ENCODE measurements around the gene ANGPT4. TPM values are rescaled to one million over a fixed set of nuclear protein-coding genes. Genes with fewer than 3 reads are reported as not detected.

The ANGPT4 gene
- total RNA-seq, 1 experiment from 2014 or later: 0.20 TPM

- TF ChIP-seq, protein P1, sequence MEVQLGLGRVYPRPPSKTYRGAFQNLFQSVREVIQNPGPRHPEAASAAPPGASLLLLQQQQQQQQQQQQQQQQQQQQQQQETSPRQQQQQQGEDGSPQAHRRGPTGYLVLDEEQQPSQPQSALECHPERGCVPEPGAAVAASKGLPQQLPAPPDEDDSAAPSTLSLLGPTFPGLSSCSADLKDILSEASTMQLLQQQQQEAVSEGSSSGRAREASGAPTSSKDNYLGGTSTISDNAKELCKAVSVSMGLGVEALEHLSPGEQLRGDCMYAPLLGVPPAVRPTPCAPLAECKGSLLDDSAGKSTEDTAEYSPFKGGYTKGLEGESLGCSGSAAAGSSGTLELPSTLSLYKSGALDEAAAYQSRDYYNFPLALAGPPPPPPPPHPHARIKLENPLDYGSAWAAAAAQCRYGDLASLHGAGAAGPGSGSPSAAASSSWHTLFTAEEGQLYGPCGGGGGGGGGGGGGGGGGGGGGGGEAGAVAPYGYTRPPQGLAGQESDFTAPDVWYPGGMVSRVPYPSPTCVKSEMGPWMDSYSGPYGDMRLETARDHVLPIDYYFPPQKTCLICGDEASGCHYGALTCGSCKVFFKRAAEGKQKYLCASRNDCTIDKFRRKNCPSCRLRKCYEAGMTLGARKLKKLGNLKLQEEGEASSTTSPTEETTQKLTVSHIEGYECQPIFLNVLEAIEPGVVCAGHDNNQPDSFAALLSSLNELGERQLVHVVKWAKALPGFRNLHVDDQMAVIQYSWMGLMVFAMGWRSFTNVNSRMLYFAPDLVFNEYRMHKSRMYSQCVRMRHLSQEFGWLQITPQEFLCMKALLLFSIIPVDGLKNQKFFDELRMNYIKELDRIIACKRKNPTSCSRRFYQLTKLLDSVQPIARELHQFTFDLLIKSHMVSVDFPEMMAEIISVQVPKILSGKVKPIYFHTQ (CRISPR knock-in tag; IDR thresholded peaks at IDR 0.05): no peak
- TF ChIP-seq, protein P2, sequence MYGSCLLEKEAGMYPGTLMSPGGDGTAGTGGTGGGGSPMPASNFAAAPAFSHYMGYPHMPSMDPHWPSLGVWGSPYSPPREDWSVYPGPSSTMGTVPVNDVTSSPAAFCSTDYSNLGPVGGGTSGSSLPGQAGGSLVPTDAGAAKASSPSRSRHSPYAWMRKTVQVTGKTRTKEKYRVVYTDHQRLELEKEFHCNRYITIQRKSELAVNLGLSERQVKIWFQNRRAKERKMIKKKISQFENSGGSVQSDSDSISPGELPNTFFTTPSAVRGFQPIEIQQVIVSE (CRISPR knock-in tag; IDR thresholded peaks at IDR 0.05; ENCODE audit: borderline replicate concordance): no peak
- TF ChIP-seq FOXP4 (CRISPR knock-in tag; IDR thresholded peaks at IDR 0.05) (no peak), SMAD4 (CRISPR knock-in tag; IDR thresholded peaks at IDR 0.05) (no peak), ZNF671 (CRISPR knock-in tag; IDR thresholded peaks at IDR 0.05) (no peak), ZMAT4 (CRISPR knock-in tag; IDR thresholded peaks at IDR 0.05) (no peak), ATF6 (CRISPR knock-in tag; IDR thresholded peaks at IDR 0.05) (no peak), NR1H2 (CRISPR knock-in tag; IDR thresholded peaks at IDR 0.05) (no peak), NFATC4 (CRISPR knock-in tag; IDR thresholded peaks at IDR 0.05) (no peak), EMX1 (CRISPR knock-in tag; IDR thresholded peaks at IDR 0.05) (no peak)
These were observed 9.4 kb upstream of the ANGPT4 start (continued) for GRCh38 chr20:925516-925915.

- no peaks in the 10 kb centered on the region for H3K4me1 Mint-ChIP-seq
- POLR2A ChIA-PET: no interaction called here
- H3K4me3 Mint-ChIP-seq: no peak overlapping the region
- CTCF ChIA-PET: no interaction called here
- no peak for DNase-seq (ENCODE audit: low spot score)
- no peak overlapping the region for H3K27ac Mint-ChIP-seq
- no peak for ATAC-seq
- peaks cover 2% of the 10 kb centered on the region; the same call in 1 of the 2 replicates for H3K36me3 Mint-ChIP-seq
- H3K9me3 Mint-ChIP-seq: peaks cover 49% of the 10 kb centered on the region
- TF ChIP-seq USF2 (CRISPR knock-in tag; IDR thresholded peaks at IDR 0.05): peak; percentile 41
- TF ChIP-seq SMAD4 (CRISPR knock-in tag; IDR thresholded peaks at IDR 0.05): no peak
- H3K27me3 Mint-ChIP-seq (ENCODE audit: low read depth): peaks cover 7% of the 10 kb centered on the region
These were observed 8.5 kb upstream of the ANGPT4 start for GRCh38 chr20:924639-925038.

GRCh38 chr20:922781-923180 is 6.6 kb upstream of the ANGPT4 start:
- Mint-ChIP-seq H3K27me3 (ENCODE audit: low read depth) (peaks cover 4% of the 10 kb centered on the region), H3K4me1 (no peaks in the 10 kb centered on the region), H3K9me3 (peaks cover 33% of the 10 kb centered on the region), H3K36me3 (0 out of 2 replicates have a peak, but pooled peaks cover 2% of the 10 kb centered on the region), H3K27ac (no peak overlapping the region), H3K4me3 (no peak overlapping the region)
- ChIA-PET POLR2A (no interaction called here), CTCF (interaction anchor here (0.7 kb wide), 1 partner anchor 11 kb away, joined by 4 read pairs; no protein-coding TSS in a partner anchor)
- DNase-seq (ENCODE audit: low spot score): no peak
- no peak for ATAC-seq
- TF ChIP-seq EMX1 (CRISPR knock-in tag; IDR thresholded peaks at IDR 0.05) (no peak), JUN (CRISPR knock-in tag; IDR thresholded peaks at IDR 0.05) (no peak), ZNF263 (CRISPR knock-in tag; IDR thresholded peaks at IDR 0.05; ENCODE audit: low read depth) (no peak), MXD4 (CRISPR knock-in tag; IDR thresholded peaks at IDR 0.05; ENCODE audit: borderline replicate concordance) (no peak), HMGA2 (CRISPR knock-in tag; IDR thresholded peaks at IDR 0.05) (no peak), FOXK1 (CRISPR knock-in tag; IDR thresholded peaks at IDR 0.05) (no peak)
- TF ChIP-seq, protein P3, sequence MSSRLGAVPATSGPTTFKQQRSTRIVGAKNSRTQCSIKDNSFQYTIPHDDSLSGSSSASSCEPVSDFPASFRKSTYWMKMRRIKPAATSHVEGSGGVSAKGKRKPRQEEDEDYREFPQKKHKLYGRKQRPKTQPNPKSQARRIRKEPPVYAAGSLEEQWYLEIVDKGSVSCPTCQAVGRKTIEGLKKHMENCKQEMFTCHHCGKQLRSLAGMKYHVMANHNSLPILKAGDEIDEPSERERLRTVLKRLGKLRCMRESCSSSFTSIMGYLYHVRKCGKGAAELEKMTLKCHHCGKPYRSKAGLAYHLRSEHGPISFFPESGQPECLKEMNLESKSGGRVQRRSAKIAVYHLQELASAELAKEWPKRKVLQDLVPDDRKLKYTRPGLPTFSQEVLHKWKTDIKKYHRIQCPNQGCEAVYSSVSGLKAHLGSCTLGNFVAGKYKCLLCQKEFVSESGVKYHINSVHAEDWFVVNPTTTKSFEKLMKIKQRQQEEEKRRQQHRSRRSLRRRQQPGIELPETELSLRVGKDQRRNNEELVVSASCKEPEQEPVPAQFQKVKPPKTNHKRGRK (CRISPR knock-in tag; IDR thresholded peaks at IDR 0.05; ENCODE audit: borderline replicate concordance): no peak
- TF ChIP-seq, protein P4, sequence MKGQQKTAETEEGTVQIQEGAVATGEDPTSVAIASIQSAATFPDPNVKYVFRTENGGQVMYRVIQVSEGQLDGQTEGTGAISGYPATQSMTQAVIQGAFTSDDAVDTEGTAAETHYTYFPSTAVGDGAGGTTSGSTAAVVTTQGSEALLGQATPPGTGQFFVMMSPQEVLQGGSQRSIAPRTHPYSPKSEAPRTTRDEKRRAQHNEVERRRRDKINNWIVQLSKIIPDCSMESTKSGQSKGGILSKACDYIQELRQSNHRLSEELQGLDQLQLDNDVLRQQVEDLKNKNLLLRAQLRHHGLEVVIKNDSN (CRISPR knock-in tag; IDR thresholded peaks at IDR 0.05): no peak

Measured in WTC11 (cell line).